SU-DHL-6 (cell line): ENCODE data around the gene HS3ST3A1.

Experiments
- EZH2phosphoT487 ChIP-seq: fragments of 200-600 bp; sonication (generic), shearing (Covaris generic); conservative IDR thresholded peaks from 2 replicates; pipeline ENCODE4 v1.6.1; 2018; ENCODE audit warnings: mild to moderate bottlenecking, antibody characterized with exemption, low read length, moderate library complexity, mixed read lengths
- TF ChIP-seq, protein P1 (sequence below): fragments of 200-600 bp; sonication (generic); IDR thresholded peaks from one replicate; pipeline ENCODE4 v1.5.1; 2017; ENCODE audit warnings: antibody characterized with exemption, mild to moderate bottlenecking, low read length, moderate library complexity; ENCODE audit not compliant: insufficient read depth, poor library complexity, severe bottlenecking

DNA sequence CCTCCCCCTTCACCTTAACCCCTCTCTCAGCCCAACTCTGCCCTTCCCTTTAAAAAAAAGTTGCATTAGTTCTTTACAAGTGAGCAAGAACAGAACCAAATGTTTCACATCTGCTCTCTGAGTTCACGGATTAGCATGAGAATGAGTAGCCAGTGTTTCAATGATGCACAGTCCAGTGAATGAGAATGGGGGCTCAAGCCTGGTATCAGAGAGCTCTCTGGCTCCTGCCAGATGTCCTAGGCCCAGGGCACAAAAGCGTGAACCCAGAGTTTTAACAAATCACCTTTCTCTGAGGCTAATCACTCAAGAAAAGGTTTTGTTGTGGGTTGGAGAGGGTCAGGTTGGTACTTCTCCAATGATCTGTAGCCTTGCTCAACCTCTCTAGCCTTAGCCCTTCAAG lies 41.5 kb upstream of the HS3ST3A1 start:
- TF ChIP-seq, protein P1, sequence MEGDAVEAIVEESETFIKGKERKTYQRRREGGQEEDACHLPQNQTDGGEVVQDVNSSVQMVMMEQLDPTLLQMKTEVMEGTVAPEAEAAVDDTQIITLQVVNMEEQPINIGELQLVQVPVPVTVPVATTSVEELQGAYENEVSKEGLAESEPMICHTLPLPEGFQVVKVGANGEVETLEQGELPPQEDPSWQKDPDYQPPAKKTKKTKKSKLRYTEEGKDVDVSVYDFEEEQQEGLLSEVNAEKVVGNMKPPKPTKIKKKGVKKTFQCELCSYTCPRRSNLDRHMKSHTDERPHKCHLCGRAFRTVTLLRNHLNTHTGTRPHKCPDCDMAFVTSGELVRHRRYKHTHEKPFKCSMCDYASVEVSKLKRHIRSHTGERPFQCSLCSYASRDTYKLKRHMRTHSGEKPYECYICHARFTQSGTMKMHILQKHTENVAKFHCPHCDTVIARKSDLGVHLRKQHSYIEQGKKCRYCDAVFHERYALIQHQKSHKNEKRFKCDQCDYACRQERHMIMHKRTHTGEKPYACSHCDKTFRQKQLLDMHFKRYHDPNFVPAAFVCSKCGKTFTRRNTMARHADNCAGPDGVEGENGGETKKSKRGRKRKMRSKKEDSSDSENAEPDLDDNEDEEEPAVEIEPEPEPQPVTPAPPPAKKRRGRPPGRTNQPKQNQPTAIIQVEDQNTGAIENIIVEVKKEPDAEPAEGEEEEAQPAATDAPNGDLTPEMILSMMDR, result no peak
- TF ChIP-seq EZH2phosphoT487, result no peak
